ENCODE measurements around the gene HTR1D. TPM values are rescaled to one million over a fixed set of nuclear protein-coding genes. Genes with fewer than 3 reads are reported as not detected.

The HTR1D gene
- total RNA-seq, 2 donors from 2014 or later, result not detected

- ATAC-seq (ENCODE audit: insufficient number of reproducible peaks, low FRiP score, low read depth), result no peak
- Histone ChIP-seq H3K4me3 (no peak overlapping the region), H3K27me3 (replicated peaks; ENCODE audit: insufficient read depth) (no peaks in the 10 kb centered on the region), H3K4me1 (ENCODE audit: control insufficient read depth in 1 of 2, low read depth in 2 of 2) (peaks cover 0 to 1% of the 10 kb centered on the region in 2 donors), H3K36me3 (no peaks in the 10 kb centered on the region), H3K9me3 (no peaks in the 10 kb centered on the region), H3K27ac (no peak overlapping the region)
- no peak for DNase-seq (ENCODE audit: low spot score)
- no peak for TF ChIP-seq CTCF (IDR thresholded peaks at IDR 0.05)
These were observed 5.4 kb upstream of the HTR1D start for GRCh38 chr1:23222742-23223141.

GRCh38 chr1:23222331-23222730 lies 5.0 kb upstream of the HTR1D start:
- Histone ChIP-seq H3K36me3 (no peaks in the 10 kb centered on the region), H3K27ac (no peak overlapping the region), H3K4me1 (ENCODE audit: control insufficient read depth in 1 of 2, low read depth in 2 of 2) (peaks cover 2 to 5% of the 10 kb centered on the region in 2 donors), H3K4me3 (no peak overlapping the region), H3K27me3 (replicated peaks; ENCODE audit: insufficient read depth) (peaks cover 3% of the 10 kb centered on the region), H3K9me3 (no peaks in the 10 kb centered on the region)
- no peak for TF ChIP-seq CTCF (IDR thresholded peaks at IDR 0.05)
- DNase-seq (ENCODE audit: low spot score) (no peak), ATAC-seq (ENCODE audit: insufficient number of reproducible peaks, low FRiP score, low read depth) (no peak)

GRCh38 chr1:23221107-23221506 lies 3.8 kb upstream of the HTR1D start:
- no peaks in the 10 kb centered on the region for H3K36me3 ChIP-seq
- peaks cover 3 to 13% of the 10 kb centered on the region in 2 donors for H3K4me1 ChIP-seq (ENCODE audit: control insufficient read depth in 1 of 2, low read depth in 2 of 2)
- no peak overlapping the region for H3K4me3 ChIP-seq
- H3K27me3 ChIP-seq (replicated peaks; ENCODE audit: insufficient read depth), result peaks cover 4% of the 10 kb centered on the region
- no peak for TF ChIP-seq CTCF (IDR thresholded peaks at IDR 0.05)
- no peak overlapping the region for H3K27ac ChIP-seq
- ATAC-seq (ENCODE audit: insufficient number of reproducible peaks, low FRiP score, low read depth) (no peak), DNase-seq (ENCODE audit: low spot score) (no peak)
- no peaks in the 10 kb centered on the region for H3K9me3 ChIP-seq

- Histone ChIP-seq H3K4me1 (ENCODE audit: control insufficient read depth in 1 of 2, low read depth in 2 of 2) (peaks cover 3 to 13% of the 10 kb centered on the region in 2 donors), H3K27me3 (replicated peaks; ENCODE audit: insufficient read depth) (peaks cover 9% of the 10 kb centered on the region), H3K9me3 (no peaks in the 10 kb centered on the region), H3K36me3 (no peaks in the 10 kb centered on the region), H3K27ac (no peak overlapping the region), H3K4me3 (peak overlapping the region; percentile 62)
- peak; percentile 28 for TF ChIP-seq CTCF (IDR thresholded peaks at IDR 0.05)
- DNase-seq (ENCODE audit: low spot score), result no peak
- no peak for ATAC-seq (ENCODE audit: insufficient number of reproducible peaks, low FRiP score, low read depth)
These were observed 406 bp downstream of the HTR1D start for GRCh38 chr1:23216771-23217420.

- Histone ChIP-seq H3K36me3 (no peaks in the 10 kb centered on the region), H3K4me3 (no peak overlapping the region), H3K27me3 (replicated peaks; ENCODE audit: insufficient read depth) (peaks cover 9% of the 10 kb centered on the region), H3K9me3 (no peaks in the 10 kb centered on the region), H3K4me1 (ENCODE audit: control insufficient read depth in 1 of 2, low read depth in 2 of 2) (peaks cover 3 to 13% of the 10 kb centered on the region in 2 donors), H3K27ac (no peak overlapping the region)
- ATAC-seq (ENCODE audit: insufficient number of reproducible peaks, low FRiP score, low read depth) (no peak), DNase-seq (ENCODE audit: low spot score) (no peak)
- no peak for TF ChIP-seq CTCF (IDR thresholded peaks at IDR 0.05)
These were observed 1.4 kb downstream of the HTR1D start for GRCh38 chr1:23215751-23216449.

Measured in thoracic aorta (tissue), 2 donors.